Cardiac muscle cell (in vitro differentiated cells and primary cell): Measurements from ENCODE around the gene LRRC9. TPM values are rescaled to one million over a fixed set of nuclear protein-coding genes. Genes with fewer than 3 reads are reported as not detected.

Experiments used
- DNase-seq, 2 donors: peaks; one replicate each; pipeline versions ENCODE4 v3.0.0 to v3.0.0-alpha.2; 2010 to 2017; ENCODE audit warnings: low read depth in 1 of 2, low spot score in 1 of 2
- H3K27ac ChIP-seq: fragments of 200-600 bp; sonication (generic); 2 replicates; pipeline ENCODE4 v1.5.1; 2016
- H3K27me3 ChIP-seq: fragments of 200-600 bp; sonication (generic); 2 replicates; pipeline ENCODE4 v1.6.0; 2016; ENCODE audit warnings: control low read depth
- H3K36me3 ChIP-seq: fragments of 200-600 bp; sonication (generic); 2 replicates; pipeline ENCODE4 v1.5.1; 2016; ENCODE audit warnings: control low read depth
- H3K4me1 ChIP-seq: fragments of 200-600 bp; sonication (generic); 2 replicates; pipeline ENCODE4 v1.8.1; 2017; ENCODE audit warnings: low read depth, mild to moderate bottlenecking, mixed run types
- H3K4me3 ChIP-seq: fragments of 200-600 bp; sonication (generic); 2 replicates; pipeline ENCODE4 v1.5.1; 2016; ENCODE audit warnings: mild to moderate bottlenecking
- H3K9me3 ChIP-seq: fragments of 200-600 bp; sonication (generic); 2 replicates; pipeline ENCODE4 v1.5.1; 2017; ENCODE audit warnings: low read depth, mild to moderate bottlenecking, control low read depth
- polyA plus RNA-seq: library from polyadenylated mRNA; unstranded; fragments of >200 nt; fragmentation: Nextera tagmentation; extraction: Ambion mirVana; gene quantifications from 2 replicates; pipeline ENCODE4 v1.2.1, GENCODE V29; 2016
- total RNA-seq: library from RNA; depleted of rRNA; stranded (reverse); fragments of >200 nt; gene quantifications from 2 replicates; pipeline ENCODE4 v1.2.3, GENCODE V29; 2016
- TF ChIP-seq, protein P1 (sequence below): IDR thresholded peaks from 2 replicates; pipeline ENCODE4 v1.5.1; 2012; ENCODE audit warnings: low read depth, mild to moderate bottlenecking, low read length

Gene LRRC9
- total and polyA plus RNA-seq, 2 experiments from 2014 or later: 0.24 to 1.2 TPM

DNA sequence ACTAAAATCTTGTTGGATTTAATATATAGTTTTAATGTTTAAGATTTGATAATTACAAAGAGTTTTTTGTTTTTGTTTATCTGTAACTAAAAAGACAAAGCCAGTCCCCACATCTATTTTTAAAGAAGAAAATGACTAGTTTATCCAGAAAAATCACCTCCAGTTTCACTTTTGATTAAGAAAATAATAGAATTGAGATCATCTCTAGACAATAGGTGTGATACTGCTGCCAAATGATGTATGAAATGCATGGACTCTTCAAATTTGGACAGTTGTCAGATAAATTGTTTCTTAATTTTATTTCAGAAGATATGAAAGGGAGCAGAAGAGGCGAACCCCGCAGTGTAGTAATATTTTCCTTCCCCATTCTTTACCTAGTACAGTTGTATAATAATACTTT lies 191.8 kb downstream of the LRRC9 start:
- TF ChIP-seq, protein P1, sequence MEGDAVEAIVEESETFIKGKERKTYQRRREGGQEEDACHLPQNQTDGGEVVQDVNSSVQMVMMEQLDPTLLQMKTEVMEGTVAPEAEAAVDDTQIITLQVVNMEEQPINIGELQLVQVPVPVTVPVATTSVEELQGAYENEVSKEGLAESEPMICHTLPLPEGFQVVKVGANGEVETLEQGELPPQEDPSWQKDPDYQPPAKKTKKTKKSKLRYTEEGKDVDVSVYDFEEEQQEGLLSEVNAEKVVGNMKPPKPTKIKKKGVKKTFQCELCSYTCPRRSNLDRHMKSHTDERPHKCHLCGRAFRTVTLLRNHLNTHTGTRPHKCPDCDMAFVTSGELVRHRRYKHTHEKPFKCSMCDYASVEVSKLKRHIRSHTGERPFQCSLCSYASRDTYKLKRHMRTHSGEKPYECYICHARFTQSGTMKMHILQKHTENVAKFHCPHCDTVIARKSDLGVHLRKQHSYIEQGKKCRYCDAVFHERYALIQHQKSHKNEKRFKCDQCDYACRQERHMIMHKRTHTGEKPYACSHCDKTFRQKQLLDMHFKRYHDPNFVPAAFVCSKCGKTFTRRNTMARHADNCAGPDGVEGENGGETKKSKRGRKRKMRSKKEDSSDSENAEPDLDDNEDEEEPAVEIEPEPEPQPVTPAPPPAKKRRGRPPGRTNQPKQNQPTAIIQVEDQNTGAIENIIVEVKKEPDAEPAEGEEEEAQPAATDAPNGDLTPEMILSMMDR: no peak
- H3K4me3 ChIP-seq: no peak overlapping the region
- no peak for DNase-seq
- H3K9me3 ChIP-seq: no peaks in the 10 kb centered on the region
- H3K36me3 ChIP-seq: peaks cover 24% of the 10 kb centered on the region
- H3K4me1 ChIP-seq: no peaks in the 10 kb centered on the region
- no peaks in the 10 kb centered on the region for H3K27me3 ChIP-seq
- no peak overlapping the region for H3K27ac ChIP-seq

Other genes with a start within 250 kb of the LRRC9 start
- 1.5 and 2.5 TPM in 2 replicates for gene RTN1, start 49.4 kb upstream of the LRRC9 start, total RNA-seq
- 0.89 and 3.4 TPM in 2 replicates for gene RTN1, start 49.4 kb upstream of the LRRC9 start, polyA plus RNA-seq
- gene PCNX4, start 171.8 kb downstream of the LRRC9 start, total RNA-seq: 54.9 and 129 TPM in 2 replicates
- gene PCNX4, start 171.8 kb downstream of the LRRC9 start, polyA plus RNA-seq: 39.7 and 53.0 TPM in 2 replicates
- gene DHRS7, start 245.3 kb downstream of the LRRC9 start, total RNA-seq: 24.1 and 32.3 TPM in 2 replicates
- gene DHRS7, start 245.3 kb downstream of the LRRC9 start, polyA plus RNA-seq: 36.4 and 61.6 TPM in 2 replicates